Psoas muscle (tissue), 8 donors: Measurements from ENCODE around the gene HIGD1C. TPM values are rescaled to one million over a fixed set of nuclear protein-coding genes. Genes with fewer than 3 reads are reported as not detected.
A peak's percentile ranks its signal among the peaks of the same experiment; 100 is the strongest.

ENCODE experiments used
- ATAC-seq, 4 donors: fragments of 200-7000 bp; cut with Tn5 transposase; one replicate each; pipeline ENCODE4 v1.9.1; 2020; ENCODE audit warnings: moderate library complexity in 3 of 4, mild to moderate bottlenecking in 2 of 4
- DNase-seq, 2 donors: peaks; one replicate each; pipeline ENCODE4 v3.0.0-alpha.2; 2020
- H3K27ac ChIP-seq: fragments of 200-600 bp; one replicate; pipeline ENCODE4 v1.8.0; 2022
- H3K27me3 ChIP-seq, 3 donors: fragments of 200-600 bp in 1 of 3; one replicate each; pipeline versions ENCODE4 v1.6.1 to v1.8.0; 2013 to 2022; ENCODE audit warnings: low read length in 2 of 3, mild to moderate bottlenecking in 2 of 3, moderate library complexity in 1 of 3; ENCODE audit not compliant: insufficient read depth in 3 of 3
- H3K36me3 ChIP-seq, 2 donors: fragments of 200-600 bp in 1 of 2; one replicate each; pipeline versions ENCODE4 v1.6.1 to v1.8.0; 2013 to 2022; ENCODE audit warnings: low read depth in 1 of 2, mild to moderate bottlenecking in 1 of 2, moderate library complexity in 1 of 2; ENCODE audit not compliant: insufficient read depth in 1 of 2
- H3K4me1 ChIP-seq: fragments of 200-600 bp; one replicate; pipeline ENCODE4 v1.8.0; 2022
- H3K4me3 ChIP-seq: fragments of 200-600 bp; one replicate; pipeline ENCODE4 v1.8.0; 2022; ENCODE audit warnings: mild to moderate bottlenecking
- H3K9me3 ChIP-seq: fragments of 200-600 bp; one replicate; pipeline ENCODE4 v1.8.0; 2022
- WGBS, 3 donors: extraction: QIAGEN DNeasy Blood & Tissue Kit; methylation state at CpG; one replicate each; pipeline versions ENCODE4 v1.1.6 to v1.1.7; 2013; 5-methylcytosine and 5-hydroxymethylcytosine counted together
- intact Hi-C, 2 donors: fragments of 100-400 bp; cut with DNase I; formaldehyde crosslinking; loops; one replicate each; pipeline versions ENCODE4 v1.11.0 to v1.14.2; 2022
- polyA plus RNA-seq, 3 donors: library from polyadenylated mRNA; stranded (reverse); fragments of 200-250 nt; gene quantifications; one replicate each; pipeline ENCODE4 v1.2.3, GENCODE V29; 2013
- total RNA-seq, 4 donors: library from RNA; stranded (reverse); fragmentation: NEBNext Ultra II Directional in 2 of 4; extraction: Animal tissue kit (Norgen Biotek cat#: 25700) in 2 of 4; gene quantifications; one replicate each; pipeline versions ENCODE4 v1.2.1 to v1.2.4, GENCODE V29; 2021 to 2023
- TF ChIP-seq, protein P1 (sequence below): fragments of 200-600 bp; IDR thresholded peaks from one replicate; pipeline ENCODE4 v1.8.0; 2022; ENCODE audit warnings: antibody characterized with exemption
- donor health status: healthy with polysubstance abuse.
- donor health status: DM: no; HTN: no; CAD: no; lungs with moderate emphysema.
- donor health status: Bipolar disorder and iron deficiency.
- donor health status: healthy.
- donor health status: DM: yes; HTN: yes; CAD: no.
- donor health status: DM: no; HTN: no; CAD: no.
- donor health status: DM: no; HTN: no; CAD: no.
- donor health status: DM: yes; HTN: yes; CAD: no.

Gene HIGD1C
- total and polyA plus RNA-seq, 7 donors, result not detected

GRCh38 chr12:50955288-50955687, 2.9 kb downstream of the HIGD1C start:
- peaks cover 5% of the 10 kb centered on the region for H3K4me1 ChIP-seq
- no peak for ATAC-seq
- intact Hi-C loops, result no loop called here
- DNase-seq, result no peak
- no peaks in the 10 kb centered on the region for H3K36me3 ChIP-seq
- TF ChIP-seq, protein P1, sequence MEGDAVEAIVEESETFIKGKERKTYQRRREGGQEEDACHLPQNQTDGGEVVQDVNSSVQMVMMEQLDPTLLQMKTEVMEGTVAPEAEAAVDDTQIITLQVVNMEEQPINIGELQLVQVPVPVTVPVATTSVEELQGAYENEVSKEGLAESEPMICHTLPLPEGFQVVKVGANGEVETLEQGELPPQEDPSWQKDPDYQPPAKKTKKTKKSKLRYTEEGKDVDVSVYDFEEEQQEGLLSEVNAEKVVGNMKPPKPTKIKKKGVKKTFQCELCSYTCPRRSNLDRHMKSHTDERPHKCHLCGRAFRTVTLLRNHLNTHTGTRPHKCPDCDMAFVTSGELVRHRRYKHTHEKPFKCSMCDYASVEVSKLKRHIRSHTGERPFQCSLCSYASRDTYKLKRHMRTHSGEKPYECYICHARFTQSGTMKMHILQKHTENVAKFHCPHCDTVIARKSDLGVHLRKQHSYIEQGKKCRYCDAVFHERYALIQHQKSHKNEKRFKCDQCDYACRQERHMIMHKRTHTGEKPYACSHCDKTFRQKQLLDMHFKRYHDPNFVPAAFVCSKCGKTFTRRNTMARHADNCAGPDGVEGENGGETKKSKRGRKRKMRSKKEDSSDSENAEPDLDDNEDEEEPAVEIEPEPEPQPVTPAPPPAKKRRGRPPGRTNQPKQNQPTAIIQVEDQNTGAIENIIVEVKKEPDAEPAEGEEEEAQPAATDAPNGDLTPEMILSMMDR, result no peak
- no peaks in the 10 kb centered on the region for H3K9me3 ChIP-seq
- H3K27ac ChIP-seq, result no peak overlapping the region
- no peak overlapping the region for H3K4me3 ChIP-seq
- no peaks in the 10 kb centered on the region for H3K27me3 ChIP-seq
- WGBS, 3 donors, result 44 to 76% (median 46%) methylated on average over 1 of the region's 1 CpG

DNA sequence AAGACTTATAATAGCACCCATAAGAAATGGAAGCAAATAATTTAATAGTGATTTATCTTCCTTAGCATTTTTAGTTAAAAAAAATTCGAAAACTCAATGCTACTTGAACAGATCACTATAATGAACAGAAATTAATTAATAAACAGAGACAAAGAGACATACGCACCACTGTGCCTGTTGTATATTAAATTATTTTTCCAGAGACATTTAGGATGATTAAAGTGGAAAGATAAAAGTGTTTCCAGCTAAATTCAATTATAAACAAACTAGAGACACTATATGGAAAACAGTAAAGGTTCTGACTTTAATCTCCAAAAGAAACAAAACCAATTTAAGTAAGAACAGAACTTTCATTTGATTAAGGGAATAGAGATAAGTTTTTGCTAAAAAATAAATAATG, 3.4 kb downstream of the HIGD1C start:
- H3K9me3 ChIP-seq, result no peaks in the 10 kb centered on the region

DNA sequence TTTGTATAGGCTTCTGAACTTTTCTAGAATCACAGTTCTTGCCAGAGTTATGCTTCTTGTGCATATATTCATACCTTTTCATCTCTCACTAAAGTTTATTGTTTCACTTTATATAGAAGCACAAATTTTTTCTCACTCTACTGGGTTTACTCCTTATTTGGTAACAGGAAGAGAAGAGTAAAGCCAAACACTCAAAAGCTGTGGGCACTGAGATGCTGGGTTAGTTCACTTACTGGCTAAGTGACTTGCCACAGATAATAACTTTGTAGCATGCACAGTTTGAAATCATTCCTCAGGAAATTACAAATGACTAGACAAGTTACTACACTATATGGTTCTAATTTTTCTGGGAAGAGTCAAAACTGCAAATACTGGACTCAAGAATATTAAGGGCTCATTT, 7.8 kb downstream of the HIGD1C start:
- H3K9me3 ChIP-seq, result no peaks in the 10 kb centered on the region
- no peak for ATAC-seq
- no peaks in the 10 kb centered on the region for H3K27me3 ChIP-seq
- intact Hi-C loops, result no loop called here
- H3K36me3 ChIP-seq, result no peaks in the 10 kb centered on the region
- no peaks in the 10 kb centered on the region for H3K4me1 ChIP-seq
- H3K4me3 ChIP-seq, result no peak overlapping the region
- no peak for DNase-seq
- TF ChIP-seq, protein P1, result no peak
- no peak overlapping the region for H3K27ac ChIP-seq

More for the DNA sequence above, 3.4 kb downstream of the HIGD1C start:
- no peak overlapping the region for H3K4me3 ChIP-seq
- no peak overlapping the region for H3K27ac ChIP-seq
- H3K4me1 ChIP-seq, result peaks cover 5% of the 10 kb centered on the region
- TF ChIP-seq, protein P1, result no peak
- no peaks in the 10 kb centered on the region for H3K27me3 ChIP-seq
- no peak for ATAC-seq
- no peaks in the 10 kb centered on the region for H3K36me3 ChIP-seq
- 60 to 90% (median 88%) methylated on average over 2 of the region's 2 CpGs for WGBS, 3 donors
- intact Hi-C loops, result no loop called here
- no peak for DNase-seq

- Histone ChIP-seq H3K4me3 (no peak overlapping the region), H3K27me3 (no peaks in the 10 kb centered on the region), H3K27ac (no peak overlapping the region), H3K4me1 (no peaks in the 10 kb centered on the region), H3K36me3 (no peaks in the 10 kb centered on the region), H3K9me3 (no peaks in the 10 kb centered on the region)
- DNase-seq (no peak), ATAC-seq (peak; percentile 71 to 93 (median 88))
- WGBS, 3 donors, result 56 to 87% (median 74%) methylated on average over 4 of the region's 4 CpGs
- intact Hi-C loops, result no loop called here
- TF ChIP-seq, protein P1, result no peak
These were observed 9.4 kb downstream of the HIGD1C start for GRCh38 chr12:50961708-50962107.

GRCh38 chr12:50964432-50964831, 12.1 kb downstream of the HIGD1C start:
- 0 to 92% (median 76%) methylated on average over 1 of the region's 1 CpG for WGBS, 3 donors
- peaks cover 2 to 11% of the 10 kb centered on the region in 2 donors for H3K36me3 ChIP-seq
- no peaks in the 10 kb centered on the region for H3K27me3 ChIP-seq
- DNase-seq (no peak), ATAC-seq (no peak)
- H3K9me3 ChIP-seq, result no peaks in the 10 kb centered on the region
- intact Hi-C loops, result no loop called here
- H3K27ac ChIP-seq, result no peak overlapping the region
- TF ChIP-seq, protein P1, result no peak
- H3K4me3 ChIP-seq, result no peak overlapping the region
- H3K4me1 ChIP-seq, result no peaks in the 10 kb centered on the region
